CD14-positive monocyte (primary cell): ENCODE measurements around the gene CYP2E1. TPM values are rescaled to one million over a fixed set of nuclear protein-coding genes. Genes with fewer than 3 reads are reported as not detected.
"Not testable (repeated sequence)": the region's sequence is repeated elsewhere in the genome, so short reads cannot be mapped to it uniquely, and the experiment has no call there.

Experiments used
- DNase-seq, 3 donors: peaks; one replicate each; pipeline ENCODE4 v3.0.0-alpha.2; 2011 to 2022
- H2AFZ ChIP-seq: 2 replicates; pipeline ENCODE4 v1.6.0; 2012; ENCODE audit warnings: mild to moderate bottlenecking, low read depth, low read length, inconsistent platforms; ENCODE audit not compliant: insufficient read depth, poor library complexity, severe bottlenecking
- H3K27ac ChIP-seq, 2 donors: 1 replicate in 1 of 2; 2 replicates in 1 of 2; pipeline ENCODE4 v1.5.1; 2012 to 2013; ENCODE audit warnings: low read length in 2 of 2, control low read depth in 1 of 2, inconsistent platforms in 1 of 2, low read depth in 1 of 2, mild to moderate bottlenecking in 1 of 2
- H3K27me3 ChIP-seq, 2 donors: one replicate each; pipeline versions ENCODE4 v1.6.0 to v1.6.1; 2011 to 2013; ENCODE audit warnings: low read length in 2 of 2; ENCODE audit not compliant: control insufficient read depth in 2 of 2, insufficient read depth in 2 of 2
- H3K36me3 ChIP-seq, 2 donors: replicated peaks in 1 of 2; 1 replicate in 1 of 2; 2 replicates in 1 of 2; pipeline versions ENCODE4 v1.5.1 to v1.6.1; 2012 to 2013; ENCODE audit warnings: low read length in 2 of 2, control low read depth in 1 of 2, inconsistent platforms in 1 of 2, mild to moderate bottlenecking in 1 of 2; ENCODE audit not compliant: insufficient read depth in 2 of 2, control insufficient read depth in 1 of 2
- H3K4me1 ChIP-seq, 2 donors: 1 replicate in 1 of 2; 2 replicates in 1 of 2; pipeline versions ENCODE4 v1.5.1 to v1.6.1; 2012 to 2013; ENCODE audit warnings: low read length in 2 of 2, control low read depth in 1 of 2, inconsistent platforms in 1 of 2, mild to moderate bottlenecking in 1 of 2, moderate library complexity in 1 of 2; ENCODE audit not compliant: insufficient read depth in 2 of 2, control insufficient read depth in 1 of 2
- H3K4me2 ChIP-seq: replicated peaks from 2 replicates; pipeline ENCODE3; 2012; ENCODE audit warnings: low read length, moderate library complexity, mild to moderate bottlenecking; ENCODE audit not compliant: poor library complexity, severe bottlenecking; ENCODE audit errors: extremely low read depth
- H3K4me3 ChIP-seq, 3 experiments: fragments of 200-600 bp in 1 of 3; sonication (generic) in 1 of 3; replicated peaks in 1 of 3; 1 replicate in 2 of 3; 2 replicates in 1 of 3; pipeline ENCODE4 v1.5.1; 2011 to 2013; ENCODE audit warnings: low read length in 3 of 3, mild to moderate bottlenecking in 3 of 3, control low read depth in 2 of 3, low read depth in 2 of 3, inconsistent platforms in 1 of 3, moderate library complexity in 1 of 3
- H3K79me2 ChIP-seq: 2 replicates; pipeline ENCODE4 v1.6.0; 2012; ENCODE audit warnings: mild to moderate bottlenecking, control low read depth, inconsistent platforms, low read length, moderate library complexity; ENCODE audit not compliant: insufficient read depth
- H3K9ac ChIP-seq: 2 replicates; pipeline ENCODE4 v1.6.0; 2017; ENCODE audit warnings: low read length, mild to moderate bottlenecking; ENCODE audit not compliant: insufficient read depth, poor library complexity, severe bottlenecking
- H3K9me3 ChIP-seq, 2 donors: replicated peaks in 1 of 2; 1 replicate in 1 of 2; 2 replicates in 1 of 2; pipeline versions ENCODE4 v1.5.1 to v1.6.1; 2012 to 2013; ENCODE audit warnings: low read length in 2 of 2, control low read depth in 1 of 2; ENCODE audit not compliant: control insufficient read depth in 1 of 2, insufficient read depth in 1 of 2
- H4K20me1 ChIP-seq: 2 replicates; pipeline ENCODE4 v1.6.0; 2012; ENCODE audit warnings: mild to moderate bottlenecking, low read length, control low read depth, moderate library complexity; ENCODE audit not compliant: insufficient read depth
- H3K27ac Mint-ChIP-seq, 7 donors: one replicate each; pipeline ENCODE4 v1.8.0; 2020; ENCODE audit warnings: mild to moderate bottlenecking in 7 of 7, mixed read lengths in 7 of 7, moderate library complexity in 6 of 7, inconsistent platforms in 2 of 7
- H3K27me3 Mint-ChIP-seq, 3 donors: one replicate each; pipeline ENCODE4 v1.8.0; 2021 to 2022; ENCODE audit warnings: low read depth in 3 of 3, mild to moderate bottlenecking in 3 of 3, mixed read lengths in 3 of 3, moderate library complexity in 3 of 3, inconsistent platforms in 1 of 3
- H3K36me3 Mint-ChIP-seq, 2 donors: one replicate each; pipeline ENCODE4 v1.8.0; 2020; ENCODE audit warnings: mixed read lengths in 2 of 2, inconsistent platforms in 1 of 2, mild to moderate bottlenecking in 1 of 2
- H3K4me1 Mint-ChIP-seq: one replicate; pipeline ENCODE4 v1.8.0; 2020; ENCODE audit warnings: mild to moderate bottlenecking, mixed read lengths
- H3K4me3 Mint-ChIP-seq, 2 donors: one replicate each; pipeline ENCODE4 v1.8.0; 2020; ENCODE audit warnings: mild to moderate bottlenecking in 2 of 2, mixed read lengths in 2 of 2, moderate library complexity in 1 of 2
- H3K9me3 Mint-ChIP-seq, 7 donors: one replicate each; pipeline ENCODE4 v1.8.0; 2020 to 2022; ENCODE audit warnings: mixed read lengths in 7 of 7, mild to moderate bottlenecking in 6 of 7, moderate library complexity in 6 of 7, inconsistent platforms in 2 of 7
- WGBS: methylation state at CpG from one replicate; pipeline ENCODE4 v1.1.5; 2013; ENCODE audit warnings: missing lambda C conversion rate; ENCODE audit not compliant: insufficient coverage; 5-methylcytosine and 5-hydroxymethylcytosine counted together
- intact Hi-C, 2 donors: fragments of 100-400 bp; cut with micrococcal nuclease; formaldehyde crosslinking; loops; one replicate each; pipeline versions ENCODE4 v1.15.0 to v1.15.1; 2023
- polyA plus RNA-seq, 3 donors: library from polyadenylated mRNA; depleted of rRNA in 1 of 3; unstranded in 2 of 3; stranded (reverse) in 1 of 3; fragments of 300-500 nt in 2 of 3; fragments of >200 nt in 1 of 3; fragmentation: Illumina TruSeq in 2 of 3; gene quantifications; 1 replicate in 2 of 3; 2 replicates in 1 of 3; pipeline ENCODE4 v1.2.3, GENCODE V29; 2012 to 2021
- TF ChIP-seq, protein P1 (sequence below): fragments of 200-600 bp; IDR thresholded peaks from one replicate; pipeline ENCODE4 v1.8.0; 2022; ENCODE audit warnings: antibody characterized with exemption, mild to moderate bottlenecking

The CYP2E1 gene
- polyA plus RNA-seq, 3 donors, result not detected

DNA sequence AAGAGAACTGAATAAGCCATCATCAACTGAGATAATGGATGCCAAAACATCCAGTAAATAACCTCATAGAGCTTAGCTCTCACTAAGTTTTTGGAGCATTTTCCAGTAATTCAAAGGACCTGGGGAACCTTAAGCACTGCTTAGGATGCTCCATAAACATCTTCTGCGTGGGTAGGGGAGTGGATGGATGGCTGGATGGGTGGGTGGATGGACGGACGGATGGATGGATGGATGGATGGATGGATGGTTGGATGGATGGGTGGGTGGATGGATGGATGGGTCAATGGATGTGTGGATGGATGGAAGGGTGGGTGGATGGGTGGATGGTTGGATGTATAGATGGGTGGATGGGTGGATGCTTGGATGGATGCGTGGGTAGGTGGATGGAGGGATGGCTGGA lies 9.0 kb downstream of the CYP2E1 start:
- Histone ChIP-seq H3K4me3 (no peak overlapping the region), H3K4me1 (no peaks in the 10 kb centered on the region), H3K27ac (no peak overlapping the region), H3K9me3 (no peaks in the 10 kb centered on the region), H4K20me1 (no peaks in the 10 kb centered on the region), H2AFZ (no peak overlapping the region), H3K79me2 (no peaks in the 10 kb centered on the region), H3K9ac (no peak overlapping the region), H3K27me3 (no peaks in the 10 kb centered on the region), H3K36me3 (no peaks in the 10 kb centered on the region), H3K4me2 (no peak overlapping the region)
- no peak for DNase-seq
- Mint-ChIP-seq H3K4me3 (no peak overlapping the region), H3K9me3 (peaks cover 0 to 2% (median 0%) of the 10 kb centered on the region in 7 donors), H3K4me1 (no peaks in the 10 kb centered on the region), H3K27ac (peak overlapping the region in 1 of 7 donors; percentile 33), H3K36me3 (no peaks in the 10 kb centered on the region), H3K27me3 (peaks cover 14 to 20% (median 19%) of the 10 kb centered on the region in 3 donors)
- WGBS, result 60% methylated on average over 3 of the region's 4 CpGs
- intact Hi-C loops, result no loop called here
- TF ChIP-seq, protein P1, sequence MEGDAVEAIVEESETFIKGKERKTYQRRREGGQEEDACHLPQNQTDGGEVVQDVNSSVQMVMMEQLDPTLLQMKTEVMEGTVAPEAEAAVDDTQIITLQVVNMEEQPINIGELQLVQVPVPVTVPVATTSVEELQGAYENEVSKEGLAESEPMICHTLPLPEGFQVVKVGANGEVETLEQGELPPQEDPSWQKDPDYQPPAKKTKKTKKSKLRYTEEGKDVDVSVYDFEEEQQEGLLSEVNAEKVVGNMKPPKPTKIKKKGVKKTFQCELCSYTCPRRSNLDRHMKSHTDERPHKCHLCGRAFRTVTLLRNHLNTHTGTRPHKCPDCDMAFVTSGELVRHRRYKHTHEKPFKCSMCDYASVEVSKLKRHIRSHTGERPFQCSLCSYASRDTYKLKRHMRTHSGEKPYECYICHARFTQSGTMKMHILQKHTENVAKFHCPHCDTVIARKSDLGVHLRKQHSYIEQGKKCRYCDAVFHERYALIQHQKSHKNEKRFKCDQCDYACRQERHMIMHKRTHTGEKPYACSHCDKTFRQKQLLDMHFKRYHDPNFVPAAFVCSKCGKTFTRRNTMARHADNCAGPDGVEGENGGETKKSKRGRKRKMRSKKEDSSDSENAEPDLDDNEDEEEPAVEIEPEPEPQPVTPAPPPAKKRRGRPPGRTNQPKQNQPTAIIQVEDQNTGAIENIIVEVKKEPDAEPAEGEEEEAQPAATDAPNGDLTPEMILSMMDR, result no peak

DNA sequence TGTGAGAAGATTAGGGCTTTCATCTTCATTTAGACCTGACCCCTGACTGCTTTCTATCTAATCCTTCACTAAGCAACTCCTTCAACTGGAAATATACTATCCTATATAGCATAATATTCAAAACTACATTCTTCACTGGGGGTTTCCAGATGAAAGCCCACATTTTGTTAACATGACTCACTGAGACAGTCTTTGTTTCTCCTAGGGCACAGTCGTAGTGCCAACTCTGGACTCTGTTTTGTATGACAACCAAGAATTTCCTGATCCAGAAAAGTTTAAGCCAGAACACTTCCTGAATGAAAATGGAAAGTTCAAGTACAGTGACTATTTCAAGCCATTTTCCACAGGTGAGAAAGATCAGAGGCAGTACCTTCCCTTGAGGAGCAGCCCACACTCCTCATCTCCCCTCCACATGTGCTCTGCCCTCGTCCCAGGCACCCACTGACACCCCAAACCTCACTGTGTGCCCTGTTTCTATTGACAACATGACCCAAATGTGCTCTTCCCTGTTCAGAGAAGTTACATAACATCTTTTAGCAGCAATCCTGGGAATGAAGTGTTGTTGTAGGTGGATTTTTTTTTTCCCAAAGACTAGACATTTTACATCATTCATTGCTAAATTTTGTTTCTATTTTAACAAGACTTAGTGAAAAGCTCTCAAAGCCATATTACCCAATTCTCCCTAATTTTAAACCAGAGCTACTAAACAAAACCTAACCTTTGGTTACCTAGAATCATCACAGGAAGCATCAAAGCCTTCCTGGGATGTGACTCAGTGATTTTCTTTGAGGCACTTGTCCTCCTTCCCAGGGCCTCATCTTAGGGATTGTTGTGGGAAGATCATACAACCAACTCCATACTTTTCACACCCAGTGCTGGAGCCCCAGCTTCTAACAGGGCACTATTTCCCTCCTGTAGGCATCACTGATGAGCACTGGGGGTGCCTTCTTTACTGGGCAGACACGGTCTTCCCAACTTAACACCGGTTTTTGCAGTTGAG lies 10.7 kb downstream of the CYP2E1 start:
- no peaks in the 10 kb centered on the region for H3K36me3 ChIP-seq
- H3K4me2 ChIP-seq, result no peak overlapping the region
- intact Hi-C loops, result no loop called here
- H3K27me3 ChIP-seq, result no peaks in the 10 kb centered on the region
- H3K27ac ChIP-seq, result no peak overlapping the region
- H3K9ac ChIP-seq, result no peak overlapping the region
- Mint-ChIP-seq H3K4me1 (no peaks in the 10 kb centered on the region), H3K36me3 (no peaks in the 10 kb centered on the region), H3K27me3 (peaks cover 6 to 17% (median 14%) of the 10 kb centered on the region in 3 donors), H3K9me3 (peaks cover 0 to 2% (median 0%) of the 10 kb centered on the region in 7 donors), H3K27ac (no peak overlapping the region), H3K4me3 (no peak overlapping the region)
- no peak overlapping the region for H2AFZ ChIP-seq
- no peak overlapping the region for H3K4me3 ChIP-seq
- H3K9me3 ChIP-seq, result no peaks in the 10 kb centered on the region
- no peak for DNase-seq
- H3K79me2 ChIP-seq, result no peaks in the 10 kb centered on the region
- TF ChIP-seq, protein P1, result no peak
- H3K4me1 ChIP-seq, result no peaks in the 10 kb centered on the region
- H4K20me1 ChIP-seq, result no peaks in the 10 kb centered on the region
- WGBS, result 63% methylated on average over 1 of the region's 4 CpGs

DNA sequence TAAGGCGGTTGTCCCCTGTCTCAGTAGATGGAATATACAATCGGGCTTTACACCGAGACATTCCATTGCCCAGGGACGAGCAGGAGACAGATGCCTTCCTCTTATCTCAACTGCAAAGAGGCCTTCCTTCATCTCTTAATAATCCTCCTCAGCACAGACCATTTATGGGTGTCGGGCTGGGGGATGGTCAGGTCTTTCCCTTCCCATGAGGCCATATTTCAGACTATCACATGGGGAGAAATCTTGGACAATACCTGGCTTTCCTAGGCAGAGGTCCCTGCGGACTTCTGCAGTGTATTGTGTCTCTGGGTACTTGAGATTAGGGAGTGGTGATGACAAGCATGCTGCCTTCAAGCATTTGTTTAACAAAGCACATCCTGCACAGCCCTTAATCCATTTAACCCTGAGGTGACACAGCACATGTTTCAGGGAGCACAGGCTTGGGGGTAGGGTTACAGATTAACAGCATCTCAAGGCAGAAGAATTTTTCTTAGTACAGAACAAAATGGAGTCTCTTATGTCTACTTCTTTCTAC lies 14.3 kb downstream of the CYP2E1 start:
- H3K4me3 Mint-ChIP-seq, H3K4me1 ChIP-seq, H3K27me3 Mint-ChIP-seq, H3K9me3 ChIP-seq, H3K27me3 ChIP-seq, H3K9me3 Mint-ChIP-seq, H3K27ac Mint-ChIP-seq, H3K9ac ChIP-seq, H3K4me2 ChIP-seq, H3K36me3 ChIP-seq, H3K27ac ChIP-seq, DNase-seq, intact Hi-C loops, H3K4me3 ChIP-seq, H3K4me1 Mint-ChIP-seq, H2AFZ ChIP-seq, H3K79me2 ChIP-seq, H3K36me3 Mint-ChIP-seq, H4K20me1 ChIP-seq: not testable (repeated sequence)
- no CpG with 5 or more reads among the region's 6 CpGs for WGBS
